ENCODE results near the gene TMEM86A. TPM values are rescaled to one million over a fixed set of nuclear protein-coding genes. Genes with fewer than 3 reads are reported as not detected.

The TMEM86A gene
- total and polyA plus RNA-seq, 2 donors (not counting 1 experiment from before 2014, with no cell fraction given) = 0.16 to 0.83 TPM

- H4K20me1 ChIP-seq (ENCODE audit: control insufficient read depth, extremely low read depth, insufficient read depth, low read length) = no peaks in the 10 kb centered on the region
- no peak overlapping the region for H2AFZ ChIP-seq (ENCODE audit: low read length)
- TF ChIP-seq CTCF (conservative IDR thresholded peaks at IDR 0.05 in 1 of 2, IDR thresholded peaks at IDR 0.05 in 1 of 2; ENCODE audit: low read depth in 1 of 2, low read length in 2 of 2) (no peak), EZH2 (IDR thresholded peaks at IDR 0.05; ENCODE audit: low read length, missing control alignments) (no peak)
- DNase-seq (ENCODE audit: low read depth in 2 of 2) = no peak
- H3K9ac ChIP-seq (ENCODE audit: insufficient read depth, low read length) = no peak overlapping the region
- H3K79me2 ChIP-seq (ENCODE audit: control insufficient read depth, insufficient read depth, low read length) = no peaks in the 10 kb centered on the region
- H3K36me3 ChIP-seq (ENCODE audit: control insufficient read depth, insufficient read depth, low read length) = no peaks in the 10 kb centered on the region
- no peak overlapping the region for H3K4me3 ChIP-seq (replicated peaks in 1 of 4; ENCODE audit: control extremely low read depth in 1 of 4, insufficient read depth in 1 of 4, low read depth in 3 of 4, low read length in 4 of 4)
- peaks cover 28% of the 10 kb centered on the region for H3K27me3 ChIP-seq (ENCODE audit: control insufficient read depth, insufficient read depth, low read length)
- H3K4me2 ChIP-seq (ENCODE audit: extremely low read depth, insufficient read depth, low read length) = no peak overlapping the region
- H3K4me1 ChIP-seq (ENCODE audit: control insufficient read depth, extremely low read depth, insufficient read depth, low read length) = no peaks in the 10 kb centered on the region
- H3K9me3 ChIP-seq (ENCODE audit: control insufficient read depth, insufficient read depth, low read depth, low read length) = no peaks in the 10 kb centered on the region
- H3K27ac ChIP-seq (ENCODE audit: insufficient read depth, low read length) = no peak overlapping the region
These were observed 9.3 kb downstream of the TMEM86A start for GRCh38 chr11:18707811-18708340.

GRCh38 chr11:18709414-18709813 lies 10.8 kb downstream of the TMEM86A start:
- TF ChIP-seq CTCF (conservative IDR thresholded peaks at IDR 0.05 in 1 of 2, IDR thresholded peaks at IDR 0.05 in 1 of 2; ENCODE audit: low read depth in 1 of 2, low read length in 2 of 2) (no peak), EZH2 (IDR thresholded peaks at IDR 0.05; ENCODE audit: low read length, missing control alignments) (no peak)
- Histone ChIP-seq H3K9me3 (ENCODE audit: control insufficient read depth, insufficient read depth, low read depth, low read length) (no peaks in the 10 kb centered on the region), H3K4me2 (ENCODE audit: extremely low read depth, insufficient read depth, low read length) (no peak overlapping the region), H3K4me1 (ENCODE audit: control insufficient read depth, extremely low read depth, insufficient read depth, low read length) (no peaks in the 10 kb centered on the region), H3K27ac (ENCODE audit: insufficient read depth, low read length) (no peak overlapping the region), H4K20me1 (ENCODE audit: control insufficient read depth, extremely low read depth, insufficient read depth, low read length) (no peaks in the 10 kb centered on the region), H2AFZ (ENCODE audit: low read length) (no peak overlapping the region), H3K79me2 (ENCODE audit: control insufficient read depth, insufficient read depth, low read length) (no peaks in the 10 kb centered on the region), H3K27me3 (ENCODE audit: control insufficient read depth, insufficient read depth, low read length) (peaks cover 28% of the 10 kb centered on the region), H3K4me3 (replicated peaks in 1 of 4; ENCODE audit: control extremely low read depth in 1 of 4, insufficient read depth in 1 of 4, low read depth in 3 of 4, low read length in 4 of 4) (no peak overlapping the region), H3K36me3 (ENCODE audit: control insufficient read depth, insufficient read depth, low read length) (no peaks in the 10 kb centered on the region), H3K9ac (ENCODE audit: insufficient read depth, low read length) (no peak overlapping the region)
- no peak for DNase-seq (ENCODE audit: low read depth in 2 of 2)

- Histone ChIP-seq H3K9ac (ENCODE audit: insufficient read depth, low read length) (no peak overlapping the region), H3K4me2 (ENCODE audit: extremely low read depth, insufficient read depth, low read length) (no peak overlapping the region), H3K27me3 (ENCODE audit: control insufficient read depth, insufficient read depth, low read length) (peaks cover 19% of the 10 kb centered on the region), H4K20me1 (ENCODE audit: control insufficient read depth, extremely low read depth, insufficient read depth, low read length) (no peaks in the 10 kb centered on the region), H3K9me3 (ENCODE audit: control insufficient read depth, insufficient read depth, low read depth, low read length) (no peaks in the 10 kb centered on the region), H3K27ac (ENCODE audit: insufficient read depth, low read length) (no peak overlapping the region), H3K36me3 (ENCODE audit: control insufficient read depth, insufficient read depth, low read length) (no peaks in the 10 kb centered on the region), H3K79me2 (ENCODE audit: control insufficient read depth, insufficient read depth, low read length) (no peaks in the 10 kb centered on the region), H2AFZ (ENCODE audit: low read length) (no peak overlapping the region), H3K4me1 (ENCODE audit: control insufficient read depth, extremely low read depth, insufficient read depth, low read length) (no peaks in the 10 kb centered on the region), H3K4me3 (replicated peaks in 1 of 4; ENCODE audit: control extremely low read depth in 1 of 4, insufficient read depth in 1 of 4, low read depth in 3 of 4, low read length in 4 of 4) (no peak overlapping the region)
- TF ChIP-seq EZH2 (IDR thresholded peaks at IDR 0.05; ENCODE audit: low read length, missing control alignments) = no peak
- no peak for TF ChIP-seq CTCF (conservative IDR thresholded peaks at IDR 0.05 in 1 of 2, IDR thresholded peaks at IDR 0.05 in 1 of 2; ENCODE audit: low read depth in 1 of 2, low read length in 2 of 2)
- DNase-seq (ENCODE audit: low read depth in 2 of 2) = no peak
These were observed 12.0 kb downstream of the TMEM86A start for GRCh38 chr11:18710545-18710944.

All from fibroblast of lung (primary cell).